NCI-H1092 (cell line): Measurements from ENCODE around the gene ZYG11A.
A peak's percentile ranks its signal among the peaks of the same experiment; 100 is the strongest.
"Not testable (repeated sequence)": the region's sequence is repeated elsewhere in the genome, so short reads cannot be mapped to it uniquely, and the experiment has no call there.

Experiments
- DNase-seq: peaks from one replicate; lab custom pipeline; 2025; lab: John Stamatoyannopoulos, UW

ZYG11A gene

GRCh38 chr1:52842643-52843310 is at the start of gene ZYG11A:
ZYG11A (plus strand) TSS chr1:52842760; CDS start chr1:52842884, 124 bp downstream.
- peak; percentile 34 for DNase-seq

GRCh38 chr1:52793717-52794116 is 48.8 kb upstream of the ZYG11A start:
- DNase-seq, result not testable (repeated sequence)

- no peak for DNase-seq
Measured at GRCh38 chr1:52795464-52795863, 47.1 kb upstream of the ZYG11A start.

DNA sequence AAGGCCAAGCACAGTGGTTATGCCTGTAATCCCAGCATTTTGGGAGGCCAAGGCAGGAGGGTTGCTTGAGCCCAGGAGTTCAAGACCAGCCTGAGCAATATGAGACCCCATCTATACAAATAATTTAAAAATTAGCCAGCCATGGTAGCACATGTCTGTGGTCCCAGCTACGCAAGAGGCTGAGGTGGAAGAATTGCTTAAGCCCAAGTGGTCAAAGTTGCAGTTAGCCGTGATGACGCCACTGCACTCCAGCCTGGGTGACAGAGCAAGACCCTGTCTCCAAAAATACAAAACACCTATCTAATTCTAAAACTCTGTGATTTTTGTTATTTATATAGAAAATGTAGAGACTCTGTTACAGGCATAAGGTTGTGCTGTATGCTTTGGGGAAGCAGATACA is 44.2 kb upstream of the ZYG11A start:
- DNase-seq, result no peak

DNA sequence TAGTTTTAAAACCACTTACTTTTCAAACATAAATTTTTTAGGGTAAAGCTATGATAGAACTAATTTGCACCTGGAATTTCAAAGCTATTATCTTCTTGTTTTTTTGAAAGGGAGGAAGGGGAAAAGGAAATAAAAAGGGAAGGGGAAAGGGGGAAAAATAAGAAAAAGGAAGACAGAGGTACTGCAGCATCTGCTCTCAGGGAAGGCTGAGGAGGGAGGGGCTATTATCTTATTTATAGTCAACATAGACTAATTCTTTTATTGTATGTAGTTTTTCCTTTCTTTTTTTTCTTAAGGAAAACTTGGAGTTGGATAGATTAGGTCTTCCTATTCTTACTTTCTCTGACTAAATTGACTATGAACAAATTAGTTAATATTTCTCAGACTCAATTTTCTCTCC is 41.5 kb upstream of the ZYG11A start:
- no peak for DNase-seq

DNA sequence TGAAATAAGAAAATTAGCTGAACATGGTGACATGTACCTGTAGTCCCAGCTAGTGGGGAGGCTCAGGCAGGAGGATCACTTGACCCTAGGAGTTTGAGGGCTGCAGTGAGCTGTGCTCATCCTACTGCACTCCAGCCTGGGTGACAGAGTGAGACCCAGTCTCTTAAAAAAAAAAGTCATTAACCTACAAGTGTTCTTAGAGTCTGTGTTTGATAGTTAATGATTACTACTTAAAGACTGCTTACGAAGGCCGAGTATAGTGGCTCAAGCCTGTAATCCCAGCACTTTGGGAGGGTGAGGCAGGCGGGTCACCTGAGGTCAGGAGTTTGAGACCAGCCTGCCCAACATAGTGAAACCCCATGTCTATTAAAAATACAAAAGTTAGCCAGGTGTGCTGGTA is 38.5 kb upstream of the ZYG11A start:
- DNase-seq, result not testable (repeated sequence)

DNA sequence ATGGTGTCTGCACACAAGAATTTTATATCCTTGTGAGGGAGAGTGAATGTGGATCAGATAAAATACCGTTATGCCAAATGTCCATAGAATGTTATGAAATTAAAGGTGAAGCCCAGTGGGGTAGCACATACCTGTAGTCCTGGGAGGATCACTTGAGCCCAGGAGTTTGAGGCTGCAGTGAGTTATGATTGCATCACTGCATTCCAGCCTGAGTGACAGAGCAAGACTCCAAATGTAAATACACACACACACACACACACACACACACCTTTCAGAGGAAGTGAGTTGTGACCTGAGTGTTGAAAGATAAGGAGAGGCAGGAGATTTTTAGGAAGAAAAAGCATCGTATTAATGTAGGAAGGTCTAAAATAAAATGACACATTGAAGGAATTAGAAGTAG is 28.1 kb upstream of the ZYG11A start:
- no peak for DNase-seq

DNA sequence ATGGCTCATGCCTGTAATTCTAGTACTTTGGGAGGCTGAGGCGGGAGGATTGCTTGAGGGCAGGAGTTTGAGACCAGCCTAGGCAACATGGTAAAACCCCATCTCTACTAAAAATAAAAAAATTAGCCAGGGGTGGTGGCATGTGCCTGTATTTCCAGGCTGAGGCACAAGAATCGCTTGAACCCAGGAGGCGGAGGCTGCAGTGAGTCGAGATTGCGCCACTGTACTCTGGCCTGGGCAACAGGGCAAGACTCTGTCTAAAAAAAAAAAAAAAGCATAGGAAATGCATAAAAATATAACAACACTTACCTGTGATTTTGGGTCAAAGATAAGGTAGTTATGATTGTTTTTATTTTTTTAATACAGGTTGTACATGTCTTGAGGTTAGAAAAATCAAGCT is 21.7 kb upstream of the ZYG11A start:
- not testable (repeated sequence) for DNase-seq

DNA sequence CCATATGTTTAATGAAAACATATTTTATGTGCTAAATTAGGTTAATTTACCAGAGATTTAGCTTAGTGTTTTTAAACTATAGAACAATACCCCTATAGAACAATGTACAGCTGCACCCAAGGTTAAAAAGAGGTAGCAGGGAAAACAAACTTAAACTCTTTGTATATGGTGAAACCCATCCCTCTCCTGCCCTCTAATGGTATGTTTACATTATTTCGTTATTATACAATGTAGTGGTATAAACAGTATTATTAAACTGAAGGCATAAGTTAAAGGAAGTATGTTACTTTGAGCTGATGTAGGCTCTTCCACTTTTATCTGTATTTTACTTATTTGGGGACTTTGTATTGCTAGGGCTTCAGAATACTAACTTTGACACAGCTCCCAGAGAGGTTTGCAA is 16.7 kb upstream of the ZYG11A start:
- no peak for DNase-seq

- DNase-seq, result no peak
Measured at GRCh38 chr1:52834798-52835197, 7.8 kb upstream of the ZYG11A start.

DNA sequence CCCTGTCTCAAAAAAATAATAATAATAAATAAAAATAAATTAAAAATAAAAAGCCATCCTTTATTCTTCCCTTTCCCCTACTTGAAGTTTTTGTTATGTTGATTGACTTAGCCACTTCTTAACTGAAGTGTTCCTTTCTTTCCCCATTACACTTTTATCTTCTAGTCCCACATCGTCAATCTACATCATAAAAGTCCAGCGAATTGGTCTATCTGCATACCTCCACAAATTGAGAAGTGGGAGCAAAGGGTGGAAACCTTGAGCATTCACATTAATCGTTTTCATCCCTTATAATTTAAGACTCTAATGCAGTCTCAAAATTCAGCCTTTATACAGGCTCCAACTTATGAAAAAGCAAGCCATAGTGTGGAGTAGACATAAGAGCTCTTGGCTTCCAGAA is 6.5 kb upstream of the ZYG11A start:
- DNase-seq, result no peak

- not testable (repeated sequence) for DNase-seq
Measured at GRCh38 chr1:52839175-52839574, 3.4 kb upstream of the ZYG11A start.

DNA sequence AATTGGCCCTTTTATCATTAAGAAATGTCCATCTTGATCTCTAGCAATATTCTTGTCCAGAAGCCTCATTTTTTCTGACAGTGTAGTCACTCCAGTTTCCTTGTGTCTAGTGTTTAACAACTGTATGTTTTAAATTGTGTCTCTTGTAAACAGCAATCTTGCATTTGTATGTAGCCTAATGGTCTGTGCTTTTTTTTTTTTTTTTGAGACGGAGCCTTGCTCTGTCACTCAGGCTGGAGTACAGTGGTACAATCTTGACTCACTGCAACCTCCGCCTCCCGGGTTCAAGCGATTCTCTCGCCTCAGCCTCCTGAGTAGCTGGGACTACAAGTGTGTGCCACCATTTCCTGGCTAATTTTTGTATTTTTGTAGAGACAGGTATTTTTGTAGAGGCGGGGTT is 2.6 kb downstream of the ZYG11A start:
- DNase-seq, result not testable (repeated sequence)

GRCh38 chr1:52848423-52848822 is 5.9 kb downstream of the ZYG11A start:
- DNase-seq, result no peak

DNA sequence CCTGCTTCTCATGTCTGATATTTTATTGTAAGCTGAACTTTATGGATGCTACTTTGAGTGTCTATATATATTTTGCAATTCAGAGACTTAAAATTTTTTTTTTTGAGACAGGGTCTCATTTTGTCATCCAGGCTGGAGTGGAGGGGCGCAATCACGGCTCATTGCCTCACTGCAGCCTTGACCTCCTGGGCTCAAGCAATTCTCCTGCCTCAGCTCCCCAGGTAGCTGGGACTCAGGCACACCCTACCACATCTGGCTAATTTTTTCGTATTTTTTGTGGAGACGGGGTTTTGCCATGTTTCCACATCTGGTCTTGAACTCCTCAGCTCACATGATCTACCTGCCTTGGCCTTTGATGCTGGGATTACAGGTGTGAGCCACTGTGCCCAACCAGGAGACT is 8.4 kb downstream of the ZYG11A start:
- DNase-seq, result no peak

GRCh38 chr1:52852854-52853253 is 10.3 kb downstream of the ZYG11A start:
- DNase-seq, result no peak

DNA sequence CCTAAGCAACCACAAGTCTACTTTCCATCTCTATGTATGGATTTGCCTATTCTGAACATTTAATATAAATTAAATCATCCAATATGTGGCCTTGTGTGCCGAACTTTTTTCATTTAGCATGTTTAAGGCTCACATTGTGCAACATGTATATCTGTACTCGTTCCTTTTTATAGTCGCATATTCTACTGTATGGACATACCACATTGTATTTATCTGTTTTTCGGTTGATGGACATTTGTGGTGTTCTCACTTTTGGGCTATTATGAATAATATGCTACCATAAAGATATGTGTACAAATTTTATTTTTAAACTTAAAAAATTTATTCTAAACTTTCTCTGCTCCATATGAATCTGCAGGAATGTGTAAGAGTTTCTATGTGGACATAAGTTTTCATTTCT is 13.0 kb downstream of the ZYG11A start:
- DNase-seq, result no peak

DNA sequence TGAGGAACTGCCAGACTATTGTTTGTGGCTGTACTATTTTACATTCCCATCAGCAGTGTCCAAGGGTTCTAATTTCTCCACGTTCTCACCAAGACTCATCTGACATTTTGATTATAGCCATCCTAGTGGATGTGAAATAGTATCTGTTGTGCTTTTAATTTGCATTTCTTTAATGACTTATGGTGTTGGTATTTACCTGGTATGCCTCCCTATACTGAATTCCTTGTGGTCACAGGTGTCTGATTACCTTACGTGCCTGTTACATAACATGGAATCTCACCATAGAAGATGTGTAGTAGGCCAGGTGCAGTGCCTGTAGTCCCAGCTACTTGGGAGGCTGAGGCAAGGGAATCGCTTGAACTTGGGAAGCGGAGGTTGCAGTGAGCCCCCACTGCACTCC is 13.5 kb downstream of the ZYG11A start:
- DNase-seq, result no peak

DNA sequence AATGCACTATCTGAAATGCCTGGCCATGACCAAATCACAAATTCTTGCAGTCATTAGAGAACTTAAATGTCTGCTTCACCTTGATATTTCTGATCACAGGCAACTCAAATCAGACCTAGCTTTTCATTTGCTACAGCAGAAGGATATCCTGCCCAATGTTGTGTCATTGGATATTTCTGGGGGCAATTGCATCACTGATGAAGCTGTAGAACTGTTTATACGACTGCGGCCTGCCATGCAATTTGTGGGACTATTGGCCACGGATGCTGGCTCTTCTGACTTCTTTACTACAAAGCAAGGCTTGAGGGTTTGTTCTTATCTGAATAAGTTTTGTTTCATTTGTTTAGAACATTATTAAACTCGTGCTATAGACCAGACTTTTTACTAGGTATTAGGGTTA is 14.9 kb downstream of the ZYG11A start:
- no peak for DNase-seq

GRCh38 chr1:52862666-52863458 is 20.3 kb downstream of the ZYG11A start:
- no peak for DNase-seq

GRCh38 chr1:52867087-52867863 is 24.7 kb downstream of the ZYG11A start:
- no peak for DNase-seq

DNA sequence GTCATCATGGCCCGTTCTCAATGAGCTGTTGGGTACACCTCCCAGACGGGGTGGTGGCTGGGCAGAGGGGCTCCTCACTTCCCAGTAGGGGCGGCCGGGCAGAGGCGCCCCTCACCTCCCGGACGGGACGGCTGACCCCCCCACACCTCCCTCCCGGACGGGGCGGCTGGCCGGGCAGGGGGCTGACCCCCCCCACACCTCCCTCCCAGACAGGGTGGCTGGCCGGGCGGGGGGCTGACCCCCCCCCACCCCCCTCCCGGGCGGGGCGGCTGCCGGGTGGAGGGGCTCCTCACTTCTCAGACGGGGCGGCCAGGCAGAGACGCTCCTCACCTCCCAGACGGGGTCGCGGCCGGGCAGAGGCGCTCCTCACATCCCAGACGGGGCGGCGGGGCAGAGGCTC is 27.2 kb downstream of the ZYG11A start:
- DNase-seq, result not testable (repeated sequence)

- no peak for DNase-seq
Measured at GRCh38 chr1:52876843-52877242, 34.3 kb downstream of the ZYG11A start.
